ENCODE data around the gene IQCK.

Gene IQCK

GRCh38 chr16:19701091-19701490, 17.0 kb upstream of the IQCK start:
- no peak for TF ChIP-seq HDGF (IDR thresholded peaks at IDR 0.05; ENCODE audit: borderline replicate concordance)
- TF ChIP-seq TARDBP (IDR thresholded peaks at IDR 0.05) = no peak
- no peak for TF ChIP-seq PKNOX1 (IDR thresholded peaks at IDR 0.05)
- TF ChIP-seq LEF1 (IDR thresholded peaks at IDR 0.05; ENCODE audit: borderline replicate concordance) = no peak
- no peak for TF ChIP-seq ARNT (IDR thresholded peaks at IDR 0.05)
- no peak for TF ChIP-seq FOXA1 (IDR thresholded peaks at IDR 0.05)
- no peak for TF ChIP-seq L3MBTL2 (conservative IDR thresholded peaks at IDR 0.05)
- TF ChIP-seq NFRKB (IDR thresholded peaks at IDR 0.05) = no peak
- TF ChIP-seq CTBP1 (IDR thresholded peaks at IDR 0.05; ENCODE audit: borderline replicate concordance) = no peak
- TF ChIP-seq BHLHE40 (IDR thresholded peaks at IDR 0.05; ENCODE audit: borderline replicate concordance) = no peak
- no peak for TF ChIP-seq SUZ12 (IDR thresholded peaks at IDR 0.05)
- TF ChIP-seq FOXK2 (IDR thresholded peaks at IDR 0.05) = no peak
- no peak for TF ChIP-seq FOXM1 (IDR thresholded peaks at IDR 0.05; ENCODE audit: borderline replicate concordance)
- no peak for TF ChIP-seq ZNF384 (IDR thresholded peaks at IDR 0.05)
- TF ChIP-seq SP1 (IDR thresholded peaks at IDR 0.05) = no peak
- no peak for TF ChIP-seq ELF4 (IDR thresholded peaks at IDR 0.05)
- ChIA-PET CTCF (no interaction called here), POLR2A (no interaction called here)
- no peak for DNase-seq (ENCODE audit: extremely low spot score)

- ChIA-PET CTCF (interaction anchor here (1.2 kb wide), 1 partner anchor 8 kb away, joined by 5 read pairs; no protein-coding TSS in a partner anchor), POLR2A (interaction anchor here (0.6 to 1.4 kb wide), 2 partner anchors 15 to 105 kb away, joined by 3 to 4 read pairs; partner anchors contain the start of genes IQCK and KNOP1)
- TF ChIP-seq ARNT (IDR thresholded peaks at IDR 0.05) (no peak), HDGF (IDR thresholded peaks at IDR 0.05; ENCODE audit: borderline replicate concordance) (no peak), PKNOX1 (IDR thresholded peaks at IDR 0.05) (no peak), FOXM1 (IDR thresholded peaks at IDR 0.05; ENCODE audit: borderline replicate concordance) (no peak), LEF1 (IDR thresholded peaks at IDR 0.05; ENCODE audit: borderline replicate concordance) (no peak), NFRKB (IDR thresholded peaks at IDR 0.05) (no peak), CTBP1 (IDR thresholded peaks at IDR 0.05; ENCODE audit: borderline replicate concordance) (no peak), SP1 (IDR thresholded peaks at IDR 0.05) (no peak), ZNF384 (IDR thresholded peaks at IDR 0.05) (no peak), SUZ12 (IDR thresholded peaks at IDR 0.05) (no peak), FOXA1 (IDR thresholded peaks at IDR 0.05) (no peak), TARDBP (IDR thresholded peaks at IDR 0.05) (no peak)
- no peak for DNase-seq (ENCODE audit: extremely low spot score)
These were observed 14.7 kb upstream of the IQCK start for GRCh38 chr16:19703172-19703889.

- no peak for DNase-seq (ENCODE audit: extremely low spot score)
- ChIA-PET CTCF (interaction anchor here (1.2 kb wide), 1 partner anchor 10 kb away, joined by 5 read pairs; no protein-coding TSS in a partner anchor), POLR2A (interaction anchor here (1.4 kb wide), 1 partner anchor 14 kb away, joined by 3 read pairs; the partner anchor contains the start of genes IQCK and KNOP1)
- TF ChIP-seq ARNT (IDR thresholded peaks at IDR 0.05) (no peak), ZNF384 (IDR thresholded peaks at IDR 0.05) (no peak), FOXK2 (IDR thresholded peaks at IDR 0.05) (no peak), SUZ12 (IDR thresholded peaks at IDR 0.05) (no peak), LEF1 (IDR thresholded peaks at IDR 0.05; ENCODE audit: borderline replicate concordance) (no peak), FOXM1 (IDR thresholded peaks at IDR 0.05; ENCODE audit: borderline replicate concordance) (no peak), NFRKB (IDR thresholded peaks at IDR 0.05) (no peak), TARDBP (IDR thresholded peaks at IDR 0.05) (no peak), SP1 (IDR thresholded peaks at IDR 0.05) (no peak), ELF4 (IDR thresholded peaks at IDR 0.05) (no peak), PKNOX1 (IDR thresholded peaks at IDR 0.05) (no peak), FOXA1 (IDR thresholded peaks at IDR 0.05) (no peak), CTBP1 (IDR thresholded peaks at IDR 0.05; ENCODE audit: borderline replicate concordance) (no peak), HDGF (IDR thresholded peaks at IDR 0.05; ENCODE audit: borderline replicate concordance) (no peak), BHLHE40 (IDR thresholded peaks at IDR 0.05; ENCODE audit: borderline replicate concordance) (no peak), L3MBTL2 (conservative IDR thresholded peaks at IDR 0.05) (no peak)
These were observed 13.5 kb upstream of the IQCK start for GRCh38 chr16:19704321-19705145.

GRCh38 chr16:19705146-19705501, 12.9 kb upstream of the IQCK start:
- CTCF ChIA-PET = no interaction called here
- no peak for TF ChIP-seq TARDBP (IDR thresholded peaks at IDR 0.05)
- no peak for TF ChIP-seq FOXA1 (IDR thresholded peaks at IDR 0.05)
- no peak for TF ChIP-seq SUZ12 (IDR thresholded peaks at IDR 0.05)
- TF ChIP-seq PKNOX1 (IDR thresholded peaks at IDR 0.05) = no peak
- TF ChIP-seq L3MBTL2 (conservative IDR thresholded peaks at IDR 0.05) = no peak
- no peak for TF ChIP-seq SP1 (IDR thresholded peaks at IDR 0.05)
- no peak for TF ChIP-seq HDGF (IDR thresholded peaks at IDR 0.05; ENCODE audit: borderline replicate concordance)

GRCh38 chr16:19705843-19706242, 12.2 kb upstream of the IQCK start:
- ChIA-PET CTCF (no interaction called here), POLR2A (interaction anchor here (1.1 to 1.8 kb wide), 2 partner anchors 9 to 12 kb away, joined by 3 to 4 read pairs; partner anchors contain the start of genes IQCK and KNOP1)
- DNase-seq (ENCODE audit: extremely low spot score) = no peak
- TF ChIP-seq ZNF384 (IDR thresholded peaks at IDR 0.05) = no peak
- no peak for TF ChIP-seq FOXA1 (IDR thresholded peaks at IDR 0.05)
- TF ChIP-seq TARDBP (IDR thresholded peaks at IDR 0.05) = no peak
- no peak for TF ChIP-seq BHLHE40 (IDR thresholded peaks at IDR 0.05; ENCODE audit: borderline replicate concordance)
- no peak for TF ChIP-seq HDGF (IDR thresholded peaks at IDR 0.05; ENCODE audit: borderline replicate concordance)
- TF ChIP-seq FOXM1 (IDR thresholded peaks at IDR 0.05; ENCODE audit: borderline replicate concordance) = no peak
- no peak for TF ChIP-seq LEF1 (IDR thresholded peaks at IDR 0.05; ENCODE audit: borderline replicate concordance)
- no peak for TF ChIP-seq CTBP1 (IDR thresholded peaks at IDR 0.05; ENCODE audit: borderline replicate concordance)
- no peak for TF ChIP-seq L3MBTL2 (conservative IDR thresholded peaks at IDR 0.05)
- TF ChIP-seq ELF4 (IDR thresholded peaks at IDR 0.05) = no peak
- no peak for TF ChIP-seq SUZ12 (IDR thresholded peaks at IDR 0.05)

More at GRCh38 chr16:19705146-19705501, 12.9 kb upstream of the IQCK start:
- POLR2A ChIA-PET = interaction anchor here (1.1 kb wide), 1 partner anchor 13 kb away, joined by 3 read pairs; the partner anchor contains the start of genes IQCK and KNOP1
- no peak for DNase-seq (ENCODE audit: extremely low spot score)
